ENCODE measurements around the gene CIC.
"Not testable (repeated sequence)": the region's sequence is repeated elsewhere in the genome, so short reads cannot be mapped to it uniquely, and the experiment has no call there.

The CIC gene

GRCh38 chr19:42330241-42330711, 61.2 kb downstream of the CIC start:
- no peak overlapping the region for H3K4me3 ChIP-seq (ENCODE audit: control insufficient read depth, low read depth, low read length)
- TF ChIP-seq CTCF (IDR thresholded peaks at IDR 0.05; ENCODE audit: control insufficient read depth, insufficient read depth, low read depth, low read length, missing control alignments): no peak
- DNase-seq (ENCODE audit: low read depth): no peak

- H3K4me3 ChIP-seq (ENCODE audit: control insufficient read depth, low read depth, low read length); DNase-seq (ENCODE audit: low read depth): not testable (repeated sequence)
These were observed 62.3 kb downstream of the CIC start for GRCh38 chr19:42331333-42331732.

GRCh38 chr19:42332059-42332458, 63.0 kb downstream of the CIC start:
- DNase-seq (ENCODE audit: low read depth): no peak
- TF ChIP-seq CTCF (IDR thresholded peaks at IDR 0.05; ENCODE audit: control insufficient read depth, insufficient read depth, low read depth, low read length, missing control alignments): no peak
- H3K4me3 ChIP-seq (ENCODE audit: control insufficient read depth, low read depth, low read length): no peak overlapping the region

- no peak overlapping the region for H3K4me3 ChIP-seq (ENCODE audit: control insufficient read depth, low read depth, low read length)
- no peak for TF ChIP-seq CTCF (IDR thresholded peaks at IDR 0.05; ENCODE audit: control insufficient read depth, insufficient read depth, low read depth, low read length, missing control alignments)
- no peak for DNase-seq (ENCODE audit: low read depth)
These were observed 64.0 kb downstream of the CIC start for GRCh38 chr19:42333018-42333417.

GRCh38 chr19:42333975-42334696, 65.1 kb downstream of the CIC start:
- no peak overlapping the region for H3K4me3 ChIP-seq (ENCODE audit: control insufficient read depth, low read depth, low read length)

GRCh38 chr19:42334697-42335373, 65.8 kb downstream of the CIC start:
- H3K4me3 ChIP-seq (ENCODE audit: control insufficient read depth, low read depth, low read length): no peak overlapping the region
- no peak for DNase-seq (ENCODE audit: low read depth)
- TF ChIP-seq CTCF (IDR thresholded peaks at IDR 0.05; ENCODE audit: control insufficient read depth, insufficient read depth, low read depth, low read length, missing control alignments): no peak

More at GRCh38 chr19:42333975-42334696, 65.1 kb downstream of the CIC start:
- TF ChIP-seq CTCF (IDR thresholded peaks at IDR 0.05; ENCODE audit: control insufficient read depth, insufficient read depth, low read depth, low read length, missing control alignments): no peak
- no peak for DNase-seq (ENCODE audit: low read depth)

- H3K4me3 ChIP-seq (ENCODE audit: control insufficient read depth, low read depth, low read length): no peak overlapping the region
- TF ChIP-seq CTCF (IDR thresholded peaks at IDR 0.05; ENCODE audit: control insufficient read depth, insufficient read depth, low read depth, low read length, missing control alignments): no peak
- no peak for DNase-seq (ENCODE audit: low read depth)
These were observed 66.4 kb downstream of the CIC start for GRCh38 chr19:42335374-42335936.
